Measurements from ENCODE around the gene ATG16L2. TPM values are rescaled to one million over a fixed set of nuclear protein-coding genes. Genes with fewer than 3 reads are reported as not detected.

ATG16L2 gene
- total RNA-seq, 6 donors from 2014 or later: 39.5 to 354 (median 86.4) TPM

GRCh38 chr11:72817966-72818365 lies 3.8 kb downstream of the ATG16L2 start:
- H3K4me1 ChIP-seq: peaks cover 33 to 50% (median 41%) of the 10 kb centered on the region in 4 donors
- DNase-seq: no peak
- no peaks in the 10 kb centered on the region for H3K9me3 ChIP-seq
- no peak overlapping the region for H3K27ac ChIP-seq
- TF ChIP-seq POLR2AphosphoS5 (IDR thresholded peaks at IDR 0.05) (no peak), CTCF (IDR thresholded peaks at IDR 0.05) (no peak), EP300 (IDR thresholded peaks at IDR 0.05) (no peak), POLR2A (IDR thresholded peaks at IDR 0.05) (no peak)
- no peaks in the 10 kb centered on the region for H3K27me3 ChIP-seq
- no peak for ATAC-seq (ENCODE audit: low FRiP score in 2 of 2)
- peaks cover 10 to 34% (median 18%) of the 10 kb centered on the region in 4 donors for H3K36me3 ChIP-seq
- no peak overlapping the region for H3K4me3 ChIP-seq
- WGBS, 2 donors: 82 to 100% methylated on average over 4 of the region's 4 CpGs

DNA sequence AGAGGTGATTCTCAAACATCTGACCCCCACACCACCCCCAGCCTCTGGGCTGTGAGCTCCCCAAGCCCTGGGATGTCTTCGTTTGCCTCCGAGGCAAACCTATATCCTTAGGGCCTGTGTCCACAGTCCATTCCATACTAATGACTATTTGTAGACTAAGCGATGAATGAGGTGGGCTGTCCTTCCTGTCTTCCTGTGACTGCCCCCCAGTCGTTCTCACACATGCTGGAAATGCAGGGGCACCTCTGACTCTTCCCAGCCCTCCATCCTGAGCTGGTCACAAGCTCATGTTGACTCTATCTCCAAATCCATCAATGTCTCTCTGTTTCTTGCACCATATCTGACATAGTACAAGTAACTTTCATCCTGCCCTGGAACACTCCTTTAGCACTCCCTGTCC lies 4.8 kb downstream of the ATG16L2 start:
- H3K9me3 ChIP-seq: no peaks in the 10 kb centered on the region
- H3K4me1 ChIP-seq: peaks cover 26 to 41% (median 35%) of the 10 kb centered on the region in 4 donors
- peaks cover 10 to 34% (median 19%) of the 10 kb centered on the region in 4 donors for H3K36me3 ChIP-seq
- WGBS, 2 donors: 79 to 82% methylated on average over 4 of the region's 4 CpGs
- H3K4me3 ChIP-seq: no peak overlapping the region
- no peak for DNase-seq
- ATAC-seq (ENCODE audit: low FRiP score in 2 of 2): no peak
- TF ChIP-seq CTCF (IDR thresholded peaks at IDR 0.05) (no peak), POLR2A (IDR thresholded peaks at IDR 0.05) (no peak)
- no peak overlapping the region for H3K27ac ChIP-seq
- H3K27me3 ChIP-seq: no peaks in the 10 kb centered on the region

GRCh38 chr11:72820439-72821139 lies 6.4 kb downstream of the ATG16L2 start:
- Histone ChIP-seq H3K36me3 (peaks cover 10 to 38% (median 19%) of the 10 kb centered on the region in 4 donors), H3K27me3 (no peaks in the 10 kb centered on the region)
- no peak for DNase-seq

GRCh38 chr11:72821221-72821919 lies 7.2 kb downstream of the ATG16L2 start:
- Histone ChIP-seq H3K27me3 (no peaks in the 10 kb centered on the region), H3K27ac (peak overlapping the region in 3 of 4 donors; percentile 37 to 69 (median 62)), H3K4me3 (peak overlapping the region; percentile 28 to 53 (median 42)), H3K36me3 (peaks cover 10 to 42% (median 20%) of the 10 kb centered on the region in 4 donors), H3K4me1 (peaks cover 11 to 24% (median 20%) of the 10 kb centered on the region in 4 donors), H3K9me3 (no peaks in the 10 kb centered on the region)
- 62% methylated on average over 46 of the region's 50 CpGs; no CpG with 5 or more reads in 1 of the 2 donors for WGBS, 2 donors
- ATAC-seq (ENCODE audit: low FRiP score in 2 of 2): no peak
- DNase-seq: peak in 1 of 2 donors; percentile 85
- TF ChIP-seq EP300 (IDR thresholded peaks at IDR 0.05): no peak
- TF ChIP-seq POLR2AphosphoS5 (IDR thresholded peaks at IDR 0.05): no peak
- no peak for TF ChIP-seq POLR2A (IDR thresholded peaks at IDR 0.05)
- TF ChIP-seq CTCF (IDR thresholded peaks at IDR 0.05): no peak

More at GRCh38 chr11:72820439-72821139, 6.4 kb downstream of the ATG16L2 start:
- TF ChIP-seq POLR2A (IDR thresholded peaks at IDR 0.05) (no peak), CTCF (IDR thresholded peaks at IDR 0.05) (no peak), EP300 (IDR thresholded peaks at IDR 0.05) (no peak), POLR2AphosphoS5 (IDR thresholded peaks at IDR 0.05) (no peak)
- Histone ChIP-seq H3K4me3 (no peak overlapping the region), H3K27ac (no peak overlapping the region), H3K4me1 (peaks cover 19 to 32% (median 27%) of the 10 kb centered on the region in 4 donors), H3K9me3 (no peaks in the 10 kb centered on the region)
- 93 to 97% methylated on average over 11 to 15 of the region's 15 CpGs for WGBS, 2 donors
- no peak for ATAC-seq (ENCODE audit: low FRiP score in 2 of 2)

Data from upper lobe of left lung (tissue), 6 donors.